ENCODE data around the gene ATP5MC2.

DNA sequence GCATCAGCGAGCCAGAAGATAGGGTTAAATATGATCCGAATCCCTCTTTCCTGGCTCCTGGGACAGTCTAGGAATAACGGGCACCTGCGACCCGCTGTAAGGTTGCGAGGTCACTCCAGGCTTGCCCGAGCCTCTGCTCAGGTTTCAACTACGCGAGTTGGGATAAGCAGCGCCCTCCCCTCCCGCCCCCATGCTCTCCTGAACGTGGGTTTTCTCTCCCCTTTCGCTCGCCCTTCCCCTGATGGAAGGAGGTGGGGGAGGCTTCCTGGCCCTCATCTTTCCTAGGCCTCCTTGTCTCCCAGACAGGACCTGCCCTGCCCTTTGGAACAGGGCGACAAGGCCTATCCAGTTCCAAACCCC lies 753 bp upstream of the ATP5MC2 start:
- no peak for TF ChIP-seq SUZ12 (IDR thresholded peaks at IDR 0.05)
- TF ChIP-seq FOXK2 (IDR thresholded peaks at IDR 0.05): no peak
- TF ChIP-seq, protein P1, sequence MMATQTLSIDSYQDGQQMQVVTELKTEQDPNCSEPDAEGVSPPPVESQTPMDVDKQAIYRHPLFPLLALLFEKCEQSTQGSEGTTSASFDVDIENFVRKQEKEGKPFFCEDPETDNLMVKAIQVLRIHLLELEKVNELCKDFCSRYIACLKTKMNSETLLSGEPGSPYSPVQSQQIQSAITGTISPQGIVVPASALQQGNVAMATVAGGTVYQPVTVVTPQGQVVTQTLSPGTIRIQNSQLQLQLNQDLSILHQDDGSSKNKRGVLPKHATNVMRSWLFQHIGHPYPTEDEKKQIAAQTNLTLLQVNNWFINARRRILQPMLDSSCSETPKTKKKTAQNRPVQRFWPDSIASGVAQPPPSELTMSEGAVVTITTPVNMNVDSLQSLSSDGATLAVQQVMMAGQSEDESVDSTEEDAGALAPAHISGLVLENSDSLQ (IDR thresholded peaks at IDR 0.05): no peak
- no peak for TF ChIP-seq SP1 (IDR thresholded peaks at IDR 0.05)
- TF ChIP-seq ELF4 (IDR thresholded peaks at IDR 0.05): no peak
- no peak for TF ChIP-seq CTBP1 (IDR thresholded peaks at IDR 0.05; ENCODE audit: borderline replicate concordance)
- TF ChIP-seq HDGF (IDR thresholded peaks at IDR 0.05; ENCODE audit: borderline replicate concordance): no peak
- no peak for TF ChIP-seq ARNT (IDR thresholded peaks at IDR 0.05)
- no peak for TF ChIP-seq NFRKB (IDR thresholded peaks at IDR 0.05)
